ENCODE measurements around the gene COTL1. TPM values are rescaled to one million over a fixed set of nuclear protein-coding genes. Genes with fewer than 3 reads are reported as not detected.
A peak's percentile ranks its signal among the peaks of the same experiment; 100 is the strongest.

The COTL1 gene
- total and polyA plus RNA-seq, 9 of the 15 experiments (the other 6 are each of a cell fraction or from before 2014, with no cell fraction given), result 27.7 to 185 (median 72.5) TPM

GRCh38 chr16:84618581-84619460, 943 bp upstream of the COTL1 start (continued):
- no peak for TF ChIP-seq AFF4 (CRISPR knock-in tag; IDR thresholded peaks at IDR 0.05)
- no peak for TF ChIP-seq ZNF668 (CRISPR knock-in tag; IDR thresholded peaks at IDR 0.05)
- TF ChIP-seq JUNB (CRISPR knock-in tag; conservative IDR thresholded peaks at IDR 0.05), result 0 out of 2 replicates have a peak, but pooled peaks have one; percentile 5
- no peak for TF ChIP-seq CCAR2 (IDR thresholded peaks at IDR 0.05; ENCODE audit: low read depth, low read length)
- no peak for TF ChIP-seq ZNF780A (CRISPR knock-in tag; IDR thresholded peaks at IDR 0.05)
- TF ChIP-seq, protein P1, sequence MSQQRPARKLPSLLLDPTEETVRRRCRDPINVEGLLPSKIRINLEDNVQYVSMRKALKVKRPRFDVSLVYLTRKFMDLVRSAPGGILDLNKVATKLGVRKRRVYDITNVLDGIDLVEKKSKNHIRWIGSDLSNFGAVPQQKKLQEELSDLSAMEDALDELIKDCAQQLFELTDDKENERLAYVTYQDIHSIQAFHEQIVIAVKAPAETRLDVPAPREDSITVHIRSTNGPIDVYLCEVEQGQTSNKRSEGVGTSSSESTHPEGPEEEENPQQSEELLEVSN (IDR thresholded peaks at IDR 0.05; ENCODE audit: borderline replicate concordance in 1 of 2, extremely low read depth in 1 of 2, insufficient read depth in 1 of 2, insufficient read length in 1 of 2, low read depth in 1 of 2, low read length in 1 of 2, poor library complexity in 1 of 2, severe bottlenecking in 1 of 2), result peak in 1 of 2 experiments; percentile 50
- peak; percentile 19 for TF ChIP-seq TBP (optimal IDR thresholded peaks at IDR 0.05; ENCODE audit: low read depth, low read length)
- TF ChIP-seq MGA (IDR thresholded peaks at IDR 0.05), result peak; percentile 77
- TF ChIP-seq HDAC3 (IDR thresholded peaks at IDR 0.05; ENCODE audit: borderline replicate concordance, partially characterized antibody), result peak; percentile 49

Data from K562 (cell line).